GM18502 (cell line): ENCODE results near the gene NQO2.
A peak's percentile ranks its signal among the peaks of the same experiment; 100 is the strongest.
"Not testable (repeated sequence)": the region's sequence is repeated elsewhere in the genome, so short reads cannot be mapped to it uniquely, and the experiment has no call there.

Source experiments
- ATAC-seq: cut with Tn5 transposase; IDR thresholded peaks from one replicate; pipeline ENCODE4 v1.9.1; 2021; ENCODE audit warnings: mild to moderate bottlenecking; ENCODE audit not compliant: unreplicated experiment, poor library complexity

NQO2 gene

GRCh38 chr6:3011158-3011557 is 11.5 kb downstream of the NQO2 start:
- ATAC-seq = no peak

GRCh38 chr6:3011592-3011991 is 11.9 kb downstream of the NQO2 start:
- ATAC-seq = no peak

- ATAC-seq = no peak
These were observed 13.8 kb downstream of the NQO2 start for GRCh38 chr6:3013486-3013885.

- no peak for ATAC-seq
These were observed 14.4 kb downstream of the NQO2 start for GRCh38 chr6:3013901-3014674.

GRCh38 chr6:3014675-3015066 is 15.0 kb downstream of the NQO2 start:
- no peak for ATAC-seq

- no peak for ATAC-seq
These were observed 15.4 kb downstream of the NQO2 start for GRCh38 chr6:3015144-3015543.

GRCh38 chr6:3016473-3017280 is 17.0 kb downstream of the NQO2 start:
- no peak for ATAC-seq

GRCh38 chr6:3017304-3017703 is 17.6 kb downstream of the NQO2 start:
- no peak for ATAC-seq

GRCh38 chr6:3019065-3019464 is 19.4 kb downstream of the NQO2 start:
- ATAC-seq = no peak

GRCh38 chr6:3019749-3020320 is 20.1 kb downstream of the NQO2 start:
- no peak for ATAC-seq

GRCh38 chr6:3020976-3021598 is 21.4 kb downstream of the NQO2 start:
- not testable (repeated sequence) for ATAC-seq

GRCh38 chr6:3022765-3023662 is 23.3 kb downstream of the NQO2 start:
- ATAC-seq = peak; percentile 4

- peak; percentile 80 for ATAC-seq
These were observed 24.2 kb downstream of the NQO2 start for GRCh38 chr6:3023663-3024483.

- peak; percentile 62 for ATAC-seq
These were observed 27.3 kb downstream of the NQO2 start for GRCh38 chr6:3026791-3027626.

- ATAC-seq = not testable (repeated sequence)
These were observed 28.5 kb downstream of the NQO2 start for GRCh38 chr6:3028156-3028555.

GRCh38 chr6:3031857-3032640 is 32.4 kb downstream of the NQO2 start:
- no peak for ATAC-seq

GRCh38 chr6:3032986-3033385 is 33.3 kb downstream of the NQO2 start:
- no peak for ATAC-seq
